Measurements from ENCODE around the gene UBE2I.
"Not testable (repeated sequence)": the region's sequence is repeated elsewhere in the genome, so short reads cannot be mapped to it uniquely, and the experiment has no call there.

Gene UBE2I

DNA sequence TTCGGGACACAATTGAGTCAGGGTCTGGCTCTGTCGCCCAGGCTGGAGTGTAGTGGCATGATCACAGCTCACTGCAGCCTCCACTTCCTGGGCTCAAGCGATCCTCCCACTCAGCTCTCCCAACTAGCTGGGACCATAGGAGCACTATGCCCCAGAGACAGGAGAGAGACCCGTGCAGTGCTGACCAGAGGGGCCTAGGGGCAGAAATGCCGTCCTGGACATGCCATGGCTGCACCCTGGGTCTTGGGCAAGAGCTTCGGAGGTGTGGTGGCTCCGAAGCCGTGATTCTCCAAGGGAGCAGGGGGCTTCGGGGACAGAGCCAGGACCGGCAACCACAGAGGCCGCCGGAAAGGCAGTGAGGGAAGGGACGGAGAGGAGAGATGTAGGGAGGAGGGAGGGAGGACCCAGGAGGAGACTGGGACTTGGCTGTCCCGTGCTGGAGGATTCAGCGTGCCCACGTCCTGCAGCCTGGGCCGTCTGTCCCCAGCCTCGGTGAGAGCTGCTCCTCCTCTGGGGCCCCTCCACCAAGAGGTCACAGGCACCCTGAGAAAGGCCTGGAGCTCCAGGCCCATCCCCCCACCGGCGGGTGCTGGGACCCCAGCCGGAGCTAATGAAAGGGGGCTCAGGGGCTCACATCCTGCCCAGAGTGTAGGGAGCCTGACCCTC, 31.7 kb upstream of the UBE2I start:
- DNase-seq (ENCODE audit: low spot score): no peak

DNA sequence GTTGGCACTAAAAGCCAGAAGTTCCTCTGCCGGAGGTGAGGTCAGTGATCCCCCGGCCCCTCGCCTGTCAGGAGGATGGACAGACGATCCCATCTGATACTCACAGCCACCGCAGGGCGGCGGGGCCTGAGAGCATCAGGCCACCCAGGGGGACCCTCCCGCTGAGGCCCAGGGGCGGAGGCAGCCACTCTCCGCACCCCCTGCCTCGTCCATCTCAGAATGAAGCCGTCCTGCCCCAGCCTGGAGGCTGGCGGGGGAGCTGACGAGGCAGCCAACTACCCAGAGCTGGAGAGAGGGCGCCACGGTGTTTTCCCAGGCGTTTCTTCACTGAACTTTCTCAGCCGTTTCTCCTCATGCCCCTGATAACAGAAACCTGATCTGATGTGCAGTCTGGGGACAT, 31.0 kb upstream of the UBE2I start:
- no peak for DNase-seq (ENCODE audit: low spot score)

DNA sequence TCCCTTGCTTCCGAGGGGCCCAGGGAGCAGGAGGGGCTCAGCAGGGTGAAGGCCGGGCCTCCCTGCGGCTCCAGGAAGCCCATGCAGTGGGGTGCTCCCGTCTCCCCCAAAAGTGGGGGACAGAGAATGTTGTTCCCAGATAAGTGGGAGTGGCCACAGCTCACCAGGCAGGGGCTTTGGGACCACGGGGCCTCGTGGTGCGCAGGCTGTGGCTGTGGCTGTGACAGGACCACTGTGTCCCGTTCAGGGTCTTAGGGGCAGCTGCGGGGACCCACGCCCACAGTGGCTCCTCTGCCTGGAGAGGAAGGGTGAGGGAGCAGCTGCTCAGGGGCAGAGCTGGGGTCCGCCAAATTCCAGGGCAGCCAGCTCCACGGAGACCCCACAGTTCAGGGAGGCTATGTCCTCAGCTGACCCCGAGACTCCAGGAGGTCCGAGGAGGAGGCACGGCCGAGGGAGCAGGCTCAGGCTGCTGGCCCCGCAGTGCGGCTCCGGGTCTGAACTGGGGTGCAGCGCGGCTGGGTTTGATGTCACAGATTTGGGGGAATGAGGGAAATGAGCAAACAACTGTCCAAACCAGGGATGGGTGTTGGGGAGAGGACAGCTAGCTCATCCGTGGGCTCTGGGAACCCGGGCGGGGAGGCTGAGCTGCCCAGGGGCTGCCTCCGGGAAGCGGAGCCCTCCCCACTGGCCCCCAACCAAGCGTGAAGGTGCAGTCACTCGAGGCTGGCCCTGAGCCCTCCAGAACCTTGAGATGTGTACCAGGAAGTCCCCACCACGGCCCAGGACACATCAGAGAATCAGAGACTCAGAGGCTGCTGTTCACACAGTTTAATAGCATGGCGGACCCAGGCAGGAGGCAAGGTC, 30.1 kb upstream of the UBE2I start:
- DNase-seq (ENCODE audit: low spot score): no peak

DNA sequence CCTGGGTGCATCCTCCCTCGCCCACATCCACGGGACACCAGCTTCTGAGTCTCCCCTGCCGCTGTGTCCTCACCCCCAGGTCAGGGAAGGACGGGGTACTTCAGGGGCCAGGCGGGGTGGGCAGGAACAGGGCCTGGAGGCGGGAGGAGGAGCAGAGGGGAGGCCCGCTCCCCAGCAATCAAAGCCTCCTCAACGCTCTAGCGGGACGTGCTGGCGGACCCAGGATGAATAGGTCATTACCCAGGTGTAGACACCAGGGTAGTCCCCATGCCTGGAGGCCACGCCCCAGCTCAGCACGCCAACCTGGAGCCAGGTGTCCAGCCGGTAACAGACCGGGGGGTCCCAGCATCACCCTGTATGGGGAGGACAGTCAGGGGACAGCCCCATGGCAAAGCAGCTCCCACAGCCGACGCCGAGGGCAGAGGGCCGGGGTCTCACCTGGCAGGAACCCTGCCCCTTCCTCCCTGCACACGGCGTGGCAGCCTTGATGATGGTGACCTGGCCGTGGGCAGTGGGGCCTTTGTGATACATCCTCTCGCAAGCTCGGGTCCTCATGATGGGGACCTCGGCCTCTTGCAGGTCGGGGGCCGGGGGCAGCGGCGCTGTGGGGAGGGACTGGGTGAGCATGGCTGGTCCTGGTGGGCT, 29.4 kb upstream of the UBE2I start:
- DNase-seq (ENCODE audit: low spot score): no peak

DNA sequence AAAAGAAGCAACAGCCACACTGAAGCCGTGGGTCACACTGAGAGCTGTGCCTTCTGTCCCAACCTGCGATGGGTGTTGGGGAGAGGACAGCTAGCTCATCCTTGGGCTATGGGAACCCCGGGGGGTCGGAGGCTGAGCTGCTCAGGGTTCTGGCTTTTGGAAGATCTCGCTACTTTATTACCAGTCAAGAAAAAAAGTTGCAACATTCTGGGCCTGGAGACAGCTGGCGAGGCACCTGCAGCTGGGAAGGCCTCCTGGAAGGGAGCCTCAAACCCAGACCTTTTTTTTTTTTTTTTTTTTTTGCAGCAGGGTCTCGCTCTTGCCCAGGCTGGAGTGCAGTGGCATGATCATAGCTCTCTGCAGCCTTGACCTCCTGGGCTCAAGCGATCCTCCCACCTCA, 28.7 kb upstream of the UBE2I start:
- DNase-seq (ENCODE audit: low spot score): no peak

DNA sequence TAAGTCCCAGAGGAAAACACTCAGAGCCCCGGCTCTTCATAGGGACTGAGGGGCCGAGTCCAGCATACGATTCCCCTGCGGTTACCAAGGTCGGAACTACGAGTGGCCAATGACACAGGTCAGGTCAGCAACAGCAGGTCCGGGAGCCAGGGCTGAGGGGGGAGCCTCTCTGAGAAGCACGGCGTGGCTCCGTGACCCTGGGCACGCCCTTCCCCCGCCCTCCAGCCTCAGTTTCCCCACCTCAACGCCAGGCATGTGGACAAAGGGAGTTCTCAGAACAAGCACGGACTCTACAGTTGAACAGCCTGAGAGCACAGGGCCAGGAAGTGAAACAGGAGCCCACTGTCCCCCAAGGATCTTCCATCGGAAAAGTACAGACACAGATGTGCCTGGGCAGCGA, 27.9 kb upstream of the UBE2I start:
- DNase-seq (ENCODE audit: low spot score): no peak

DNA sequence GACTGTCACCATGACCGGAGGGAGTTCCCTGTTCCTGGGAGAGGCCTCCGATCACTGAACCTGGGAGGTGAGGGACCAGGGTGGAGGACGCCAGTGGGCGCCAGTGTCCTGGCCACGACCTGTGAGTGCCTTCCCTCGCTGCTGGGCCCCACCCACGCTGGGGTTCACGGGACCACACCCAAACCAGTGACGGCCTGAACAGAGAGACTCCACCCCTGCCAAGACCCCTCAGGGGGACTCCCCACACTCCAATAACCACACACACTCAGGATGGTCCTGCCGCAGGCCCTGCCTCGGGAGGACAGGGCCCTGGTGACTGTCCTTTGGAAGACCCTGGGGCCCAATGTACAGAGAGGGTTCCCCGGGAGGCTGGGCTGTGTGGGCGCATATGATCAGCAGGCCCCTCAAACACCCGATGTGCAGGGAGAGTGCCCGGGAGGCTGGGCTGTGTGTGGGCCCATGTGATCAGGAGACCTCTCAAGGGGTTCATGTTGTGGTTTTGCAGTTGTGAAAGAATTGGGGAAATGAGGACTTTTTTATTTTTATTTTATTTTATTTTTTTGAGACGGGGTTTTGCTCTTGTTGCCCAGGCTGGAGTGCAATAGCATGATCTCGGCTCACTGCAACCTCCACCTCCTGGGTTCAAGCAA, 27.0 kb upstream of the UBE2I start:
- DNase-seq (ENCODE audit: low spot score): no peak

DNA sequence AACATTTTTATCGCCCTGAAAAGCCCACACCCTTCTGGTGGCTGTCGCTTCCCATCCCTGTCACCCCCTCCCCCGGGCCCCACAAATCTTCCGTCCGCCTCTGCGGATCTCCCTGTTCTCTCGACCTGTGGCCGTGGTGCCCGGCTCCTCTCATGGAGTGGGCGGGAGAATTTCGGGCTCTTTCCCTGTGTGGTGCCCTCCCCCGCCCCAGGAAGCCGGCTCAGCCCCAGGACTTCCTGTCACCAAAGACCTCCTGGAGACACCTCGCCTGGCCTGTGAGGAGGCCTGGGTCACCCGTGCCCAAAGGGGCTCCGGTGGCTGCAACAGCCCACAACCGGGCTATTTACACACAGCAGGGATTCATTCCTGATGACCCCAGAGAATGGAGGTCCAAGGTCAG, 26.1 kb upstream of the UBE2I start:
- no peak for DNase-seq (ENCODE audit: low spot score)

DNA sequence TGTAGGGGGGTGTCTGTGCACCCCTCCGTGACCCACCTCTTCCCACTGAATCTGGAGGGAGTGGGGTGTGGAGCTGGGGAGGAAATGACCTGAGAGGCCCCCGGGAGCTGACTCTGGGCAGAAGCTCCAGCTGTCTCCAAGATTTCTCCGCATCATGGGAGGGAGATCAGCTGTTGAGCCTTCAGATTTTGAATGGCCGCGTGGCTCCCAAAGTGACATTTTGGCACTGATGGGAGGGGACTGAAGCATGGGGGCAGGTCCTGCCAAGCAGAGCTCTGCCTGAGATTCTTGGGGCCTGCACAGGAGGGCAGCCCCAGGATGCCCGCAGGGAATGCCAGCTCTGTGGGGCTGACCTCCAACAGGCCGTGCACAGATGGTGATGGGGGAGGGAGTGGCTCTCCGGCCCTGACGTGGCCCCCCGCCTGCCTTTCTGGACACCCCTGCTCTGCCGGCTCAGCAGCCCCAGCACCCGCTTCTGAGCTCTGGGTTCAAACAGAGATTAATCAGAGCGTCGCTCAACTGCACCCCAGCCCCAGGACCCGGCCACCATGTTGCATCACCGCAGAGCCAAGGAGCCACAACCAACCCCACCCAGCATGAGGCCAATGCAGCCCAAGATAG, 25.3 kb upstream of the UBE2I start:
- DNase-seq (ENCODE audit: low spot score): no peak

DNA sequence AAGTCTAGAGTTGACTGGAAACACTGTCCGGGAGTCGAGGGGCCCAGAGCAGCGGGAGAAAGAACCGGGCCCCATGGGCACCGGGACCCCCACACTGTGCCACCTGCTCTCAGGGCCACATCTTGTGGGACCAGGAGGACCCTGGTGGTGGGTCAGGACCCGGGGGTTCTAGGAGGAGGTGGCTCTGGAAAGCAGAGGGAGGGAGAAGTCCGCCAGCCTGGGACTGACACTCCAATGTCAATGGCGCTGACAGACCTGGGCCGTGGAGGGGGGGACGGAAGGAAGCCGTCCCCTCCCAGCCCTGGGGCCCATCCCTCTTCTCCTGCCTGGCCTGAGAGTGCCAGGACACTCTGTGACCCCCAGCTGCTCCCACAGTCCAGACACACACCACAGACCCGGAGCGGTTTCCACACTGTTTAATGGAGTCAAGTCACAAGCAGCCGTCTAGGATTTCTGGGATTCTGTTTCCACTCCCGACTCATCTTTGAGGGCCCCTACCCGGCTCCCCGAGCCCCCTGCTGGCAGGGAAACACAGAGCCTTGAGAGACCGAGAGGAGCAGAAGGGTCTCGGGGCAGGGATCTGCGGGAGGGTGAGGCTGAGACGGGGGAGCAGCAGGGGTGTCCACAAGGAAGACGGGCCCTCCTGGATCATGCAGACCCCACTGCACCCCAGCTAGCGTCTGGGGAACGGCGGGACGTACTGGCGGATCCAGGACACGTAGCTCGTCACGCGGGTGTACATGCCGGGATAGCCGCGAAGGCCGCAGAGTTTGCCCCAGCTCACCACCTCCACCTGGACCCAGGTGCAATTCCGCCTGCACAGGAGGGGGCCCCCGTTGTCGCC, 23.5 kb upstream of the UBE2I start:
- DNase-seq (ENCODE audit: low spot score): no peak

DNA sequence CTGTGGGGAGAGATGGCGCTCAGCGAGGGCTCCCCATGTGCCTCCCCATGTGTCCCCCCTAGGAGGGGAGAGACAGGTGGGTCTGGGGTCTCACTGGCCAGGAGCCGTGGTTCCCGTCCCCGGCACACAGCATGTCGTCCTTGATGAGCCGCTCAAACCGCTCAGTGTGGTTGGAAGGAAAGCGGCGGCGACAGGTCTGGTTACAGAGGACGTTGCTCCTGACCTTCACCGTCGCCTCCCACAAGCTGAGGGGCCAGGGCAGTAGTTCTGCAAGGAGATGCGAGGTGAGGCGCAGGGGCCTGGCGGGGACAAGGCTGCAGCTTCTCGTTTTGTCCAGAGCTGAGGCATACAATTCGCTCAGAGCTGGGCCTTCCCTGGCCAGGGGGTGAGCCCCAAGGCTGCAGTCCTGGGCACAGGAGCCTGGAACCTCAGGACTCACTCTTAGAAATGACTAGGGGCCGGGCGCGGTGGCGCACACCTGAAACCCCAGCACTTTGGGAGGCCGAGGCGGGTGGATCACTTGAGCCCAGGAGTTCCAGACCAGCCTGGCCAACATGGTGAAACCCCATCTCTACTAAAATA, 22.8 kb upstream of the UBE2I start:
- no peak for DNase-seq (ENCODE audit: low spot score)

DNA sequence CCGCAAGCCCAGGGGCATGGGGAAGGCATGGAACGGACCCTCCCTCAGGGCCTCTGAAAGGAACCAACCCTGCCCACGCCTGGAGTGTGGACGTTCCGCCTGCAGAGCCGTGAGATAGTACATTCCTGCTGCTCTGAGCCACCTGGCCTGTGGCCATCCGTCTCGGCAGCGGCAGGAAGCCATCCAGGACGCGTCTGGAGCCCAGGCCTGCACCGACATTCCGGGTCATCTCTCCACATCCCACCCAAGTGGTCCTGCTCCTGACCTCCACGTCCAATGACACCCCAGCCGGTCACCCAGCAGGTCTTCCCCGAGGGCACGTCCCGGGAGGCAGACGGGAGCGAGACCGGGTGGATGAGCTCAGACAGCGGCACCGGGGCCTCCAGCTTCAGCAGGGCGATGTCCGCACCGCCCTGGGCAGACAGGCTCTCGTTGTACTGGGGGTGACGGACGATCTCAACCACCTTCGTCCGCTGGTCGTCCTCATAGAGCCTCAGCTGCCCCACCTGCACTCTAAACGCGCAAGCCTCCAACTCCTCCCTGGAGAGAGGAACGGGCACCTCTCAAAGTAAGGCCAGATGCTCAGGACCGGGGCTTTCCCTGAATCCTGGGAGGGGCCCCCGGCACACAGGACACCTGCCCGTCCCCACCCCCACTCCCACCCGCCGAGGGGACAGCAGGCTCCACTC, 21.3 kb upstream of the UBE2I start:
- DNase-seq (ENCODE audit: low spot score): no peak

DNA sequence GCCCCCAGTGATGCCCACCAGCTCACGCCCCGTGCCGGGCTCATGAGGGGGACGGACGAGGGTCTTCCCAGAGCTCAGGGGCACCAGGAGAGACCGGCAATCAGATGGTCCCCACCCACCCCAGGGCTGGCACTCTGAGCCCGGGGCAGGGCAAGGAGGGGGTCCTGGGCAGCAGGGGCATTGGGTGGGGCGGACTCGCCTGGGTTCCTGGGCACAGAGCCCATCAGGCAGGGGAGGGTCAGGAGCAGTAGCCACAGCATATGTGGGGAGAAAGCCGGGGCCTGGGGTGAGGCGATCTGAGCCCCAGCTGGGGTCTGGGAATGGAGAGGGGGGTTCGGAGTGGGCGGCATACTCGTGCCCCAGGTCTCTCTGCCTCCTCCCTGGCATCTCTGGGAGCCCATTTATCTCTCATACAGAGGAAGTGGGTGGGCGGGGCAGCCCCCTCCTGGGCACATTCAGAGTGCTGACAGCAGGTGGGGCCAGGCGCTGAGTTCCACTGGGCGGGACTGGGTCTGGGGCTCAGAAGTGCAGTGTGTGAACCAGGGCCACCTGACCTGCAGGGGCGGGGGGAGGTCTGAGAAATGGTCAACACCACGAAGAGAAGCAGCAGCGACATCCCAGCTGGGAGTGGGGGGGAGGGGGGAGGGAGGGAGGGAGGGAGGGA, 20.5 kb upstream of the UBE2I start:
- DNase-seq (ENCODE audit: low spot score): no peak

DNA sequence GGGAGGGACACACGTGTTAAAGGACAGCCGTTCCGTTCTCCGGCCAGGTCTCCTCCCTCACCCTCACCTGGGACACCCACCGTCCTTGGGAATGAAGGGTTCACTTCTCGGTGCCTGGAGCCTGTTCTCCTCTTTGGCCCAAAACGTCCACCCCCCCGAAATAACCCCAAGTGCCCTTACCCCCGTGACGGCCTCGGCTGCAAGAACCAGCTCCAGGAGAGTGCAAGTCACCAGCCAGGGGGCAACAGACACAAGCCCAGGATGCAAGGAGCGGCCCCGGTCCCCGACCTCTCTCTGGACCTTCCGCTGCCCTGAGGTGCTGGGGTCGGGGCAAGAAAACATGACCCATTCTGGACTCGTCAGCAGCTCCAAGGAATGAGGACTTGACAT, 20.0 kb upstream of the UBE2I start:
- no peak for DNase-seq (ENCODE audit: low spot score)

DNA sequence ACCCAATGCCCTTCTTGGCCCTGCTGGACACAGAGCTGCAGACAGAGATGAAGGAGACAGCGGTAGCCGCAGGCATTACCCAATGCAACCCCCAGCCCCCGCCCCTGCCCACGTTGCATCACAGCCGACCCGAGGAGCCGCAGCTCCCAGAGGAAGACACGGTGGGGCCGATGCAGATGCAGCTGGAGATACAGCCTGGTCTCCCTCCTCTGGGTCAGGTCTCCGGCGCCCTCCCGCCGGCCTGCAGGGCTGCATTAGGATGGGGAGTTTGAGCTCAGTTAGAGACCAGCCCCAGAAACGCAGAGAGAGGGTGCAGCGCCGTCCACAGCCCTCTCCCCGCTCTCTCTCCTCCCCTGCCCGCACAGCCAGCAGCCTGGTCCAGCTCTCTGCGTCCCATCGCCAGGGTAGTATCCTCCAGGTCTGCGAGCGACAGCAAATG, 19.4 kb upstream of the UBE2I start:
- DNase-seq (ENCODE audit: low spot score): no peak

DNA sequence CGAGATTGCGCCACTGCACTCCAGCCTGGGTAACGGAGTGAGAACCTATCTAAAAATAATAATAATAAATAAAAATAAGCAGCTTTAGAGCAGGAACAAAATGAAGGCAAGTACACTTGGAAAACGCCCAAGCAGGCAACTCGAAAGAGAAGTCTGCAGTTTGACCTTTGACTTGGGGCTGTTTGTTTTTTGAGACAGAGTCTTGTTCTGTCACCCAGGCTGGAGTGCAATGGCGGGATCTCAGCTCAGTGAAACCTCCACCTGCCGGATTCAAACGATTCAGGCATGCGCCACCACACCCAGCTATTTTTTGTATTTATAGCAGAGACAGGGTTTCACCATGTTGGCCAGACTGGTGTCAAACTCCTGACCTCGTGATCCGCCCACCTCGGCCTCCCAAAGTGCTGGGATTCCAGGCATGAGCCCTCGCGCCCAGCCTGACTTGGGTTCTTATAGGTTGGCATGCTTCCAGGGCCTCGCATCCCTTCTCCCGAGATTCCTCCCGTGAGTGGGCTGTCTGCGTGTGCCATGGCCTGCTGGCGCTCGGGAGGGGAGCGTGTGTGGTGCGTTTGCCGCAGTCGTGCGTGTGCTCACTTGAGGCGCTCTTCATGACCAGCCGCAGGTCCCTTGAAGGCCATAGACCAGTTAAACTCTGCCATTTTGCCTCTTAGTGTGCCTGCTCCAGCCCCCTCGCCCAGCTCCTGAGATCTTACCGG, 18.4 kb upstream of the UBE2I start:
- DNase-seq (ENCODE audit: low spot score): no peak

DNA sequence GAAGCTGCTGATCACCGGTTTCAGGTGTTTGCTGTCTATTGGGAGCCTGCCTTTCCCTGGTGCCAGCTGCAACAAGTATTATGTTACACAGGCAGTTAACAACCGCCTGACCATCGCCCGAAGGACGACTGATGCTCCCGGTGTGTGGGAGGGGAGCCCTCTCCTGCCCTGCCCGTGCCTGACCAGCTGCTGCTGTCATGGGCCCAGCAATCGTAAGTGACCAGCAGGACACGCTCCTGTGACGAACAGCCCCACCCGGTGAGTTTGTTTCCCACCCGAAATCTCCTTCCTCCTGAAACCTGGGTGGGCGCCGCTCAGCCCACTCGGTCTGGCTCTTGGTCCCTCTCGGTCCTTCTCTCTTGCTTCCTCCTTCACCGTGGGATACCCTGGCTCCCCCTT, 17.9 kb upstream of the UBE2I start:
- no peak for DNase-seq (ENCODE audit: low spot score)

DNA sequence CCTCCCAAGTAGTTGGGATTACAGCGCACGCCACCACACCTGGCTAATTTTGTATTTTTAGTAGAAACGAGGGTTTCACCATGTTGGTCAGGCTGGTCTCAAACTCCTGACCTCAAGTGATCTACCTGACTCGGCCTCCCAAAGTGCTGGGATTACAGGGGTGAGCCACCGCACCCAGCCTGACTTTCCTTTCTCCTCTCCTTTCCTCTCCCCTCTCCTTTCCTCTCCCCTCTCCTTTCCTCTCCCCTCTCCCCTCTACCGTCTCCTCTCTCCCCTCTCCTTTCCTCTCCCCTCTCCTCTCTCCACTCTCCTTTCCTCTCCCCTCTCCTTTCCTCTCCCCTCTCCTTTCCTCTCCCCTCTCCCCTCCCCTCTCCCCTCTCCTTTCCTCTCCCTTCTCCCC, 17.2 kb upstream of the UBE2I start:
- not testable (repeated sequence) for DNase-seq (ENCODE audit: low spot score)

DNA sequence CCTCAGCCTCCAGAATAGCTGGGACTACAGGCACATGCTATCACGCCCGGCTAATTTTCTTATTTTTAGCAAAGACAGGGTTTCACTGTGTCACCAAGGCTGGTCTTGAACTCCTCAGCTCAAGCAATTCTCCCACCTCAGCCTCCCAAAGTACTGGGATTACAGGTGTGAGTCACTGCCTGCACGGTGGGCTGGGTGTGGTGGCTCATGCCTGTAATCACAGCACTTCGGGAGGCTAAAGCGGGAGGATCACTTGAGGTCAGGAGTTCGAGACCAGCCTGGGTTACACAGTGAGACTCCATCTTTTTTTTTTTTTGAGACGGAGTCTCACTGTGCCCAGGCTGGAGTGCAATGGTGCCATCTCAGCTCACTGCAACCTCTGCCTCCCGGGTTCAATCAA, 16.6 kb upstream of the UBE2I start:
- not testable (repeated sequence) for DNase-seq (ENCODE audit: low spot score)

Data from CD4-positive, alpha-beta T cell treated with Interleukin-6 at 100 ng/mL for 8 hours (primary cell).